ENCODE data around the gene ADCY1. TPM values are rescaled to one million over a fixed set of nuclear protein-coding genes. Genes with fewer than 3 reads are reported as not detected.

ADCY1 gene
- total RNA-seq, 1 donor from 2014 or later = 2.8 TPM

DNA sequence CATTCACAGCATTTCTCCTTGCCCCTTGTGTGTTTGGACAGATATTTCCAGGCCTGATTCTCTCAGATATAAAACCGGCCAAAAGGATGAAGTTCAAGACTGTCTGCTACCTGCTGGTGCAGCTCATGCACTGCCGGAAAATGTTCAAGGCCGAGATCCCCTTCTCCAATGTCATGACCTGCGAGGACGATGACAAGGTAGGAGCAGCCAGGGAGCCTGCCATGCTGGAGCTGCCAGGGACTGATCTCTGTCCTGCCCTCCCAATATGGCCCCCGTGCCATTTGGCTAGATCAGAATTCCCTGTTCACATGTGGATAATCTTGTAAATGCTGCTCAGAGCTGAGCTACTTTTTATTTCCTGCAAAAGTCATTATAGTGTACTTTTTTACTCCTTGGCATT lies 87.8 kb downstream of the ADCY1 start:
- H3K27ac Mint-ChIP-seq = no peak overlapping the region
- no peaks in the 10 kb centered on the region for H3K27me3 Mint-ChIP-seq
- DNase-seq = no peak
- no peaks in the 10 kb centered on the region for H3K36me3 Mint-ChIP-seq (ENCODE audit: low read depth)
- no peaks in the 10 kb centered on the region for H3K9me3 Mint-ChIP-seq
- intact Hi-C loops (cut with micrococcal nuclease) = no loop called here
- H3K4me3 Mint-ChIP-seq = no peak overlapping the region
- no peaks in the 10 kb centered on the region for H3K4me1 Mint-ChIP-seq

DNA sequence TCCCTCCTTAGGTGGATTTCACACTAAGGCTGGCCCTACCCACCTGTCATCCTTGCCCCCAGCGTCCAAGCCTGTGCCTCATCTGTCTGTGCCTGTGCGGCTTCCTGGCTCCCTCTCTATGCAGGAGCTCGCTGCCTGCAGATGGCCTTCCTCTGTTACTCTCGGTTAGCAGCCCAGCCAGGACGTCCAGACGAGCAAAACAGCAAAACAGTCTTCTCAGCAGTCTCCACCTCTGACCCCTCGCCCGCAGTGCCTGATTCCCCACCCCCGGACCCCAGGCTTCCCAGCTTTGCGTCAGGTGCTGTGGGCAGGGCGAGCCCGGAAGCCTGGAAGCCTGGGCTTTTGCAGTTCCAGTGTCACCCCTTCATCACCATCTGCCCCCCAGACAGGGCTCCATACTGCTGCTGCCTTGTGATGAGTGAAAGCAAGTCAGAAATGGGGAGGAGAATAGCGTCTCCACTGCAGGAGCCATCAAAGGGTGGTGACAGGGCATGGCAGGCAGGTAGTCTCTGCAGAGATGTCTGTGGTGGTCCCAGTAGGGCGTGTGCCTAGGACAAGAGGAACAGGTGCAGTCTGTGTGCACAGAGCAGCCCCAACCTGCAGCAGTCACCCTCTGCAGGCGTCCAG lies 88.5 kb downstream of the ADCY1 start:
- DNase-seq = no peak
- intact Hi-C loops (cut with micrococcal nuclease) = loop anchor here (1.0 kb wide), 1 partner anchor 192 kb away; no protein-coding TSS in a partner anchor
- H3K36me3 Mint-ChIP-seq (ENCODE audit: low read depth) = no peaks in the 10 kb centered on the region
- H3K27ac Mint-ChIP-seq = no peak overlapping the region
- no peaks in the 10 kb centered on the region for H3K9me3 Mint-ChIP-seq
- H3K27me3 Mint-ChIP-seq = no peaks in the 10 kb centered on the region
- no peak overlapping the region for H3K4me3 Mint-ChIP-seq
- no peaks in the 10 kb centered on the region for H3K4me1 Mint-ChIP-seq

DNA sequence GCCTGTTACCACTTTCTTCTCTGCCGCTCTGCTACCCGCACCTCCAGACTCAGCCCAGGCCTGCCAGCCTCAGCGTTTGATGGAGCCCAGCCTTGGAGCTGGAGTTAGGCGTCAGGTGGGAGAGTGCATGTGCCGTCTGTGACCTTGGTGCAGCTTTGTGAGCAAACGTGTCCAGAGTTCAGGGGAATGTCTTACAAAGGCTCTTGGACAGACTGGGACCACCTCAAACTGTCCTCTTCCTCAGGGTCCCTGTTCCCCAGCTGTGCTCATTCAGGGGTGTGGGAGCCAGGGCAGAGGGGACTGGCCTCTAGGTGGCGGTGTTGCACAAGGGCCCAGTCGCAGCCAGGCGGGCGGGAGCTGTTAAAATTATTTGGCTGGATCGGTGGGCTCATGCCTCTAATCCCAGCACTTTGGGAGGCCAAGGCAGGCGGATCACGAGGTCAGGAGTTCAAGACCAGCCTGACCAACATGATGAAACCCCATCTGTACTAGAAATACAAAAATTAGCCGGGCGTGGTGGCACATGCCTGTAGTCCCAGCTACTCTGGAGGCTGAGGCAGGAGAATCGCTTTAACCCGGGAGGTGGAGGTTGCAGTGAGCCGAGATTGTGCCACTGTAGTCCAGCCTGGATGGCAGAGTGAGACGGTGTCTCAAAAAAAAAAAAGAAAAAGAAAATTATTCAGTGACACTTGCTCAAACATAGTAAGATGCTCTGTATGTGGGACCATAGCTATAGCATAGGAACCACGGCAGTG lies 89.2 kb downstream of the ADCY1 start:
- intact Hi-C loops (cut with micrococcal nuclease) = loop anchor here (1.0 kb wide), 1 partner anchor 191 kb away; no protein-coding TSS in a partner anchor
- Mint-ChIP-seq H3K27ac (no peak overlapping the region), H3K36me3 (ENCODE audit: low read depth) (no peaks in the 10 kb centered on the region), H3K4me1 (no peaks in the 10 kb centered on the region), H3K4me3 (no peak overlapping the region), H3K9me3 (no peaks in the 10 kb centered on the region), H3K27me3 (no peaks in the 10 kb centered on the region)
- peak; percentile 78 for DNase-seq

DNA sequence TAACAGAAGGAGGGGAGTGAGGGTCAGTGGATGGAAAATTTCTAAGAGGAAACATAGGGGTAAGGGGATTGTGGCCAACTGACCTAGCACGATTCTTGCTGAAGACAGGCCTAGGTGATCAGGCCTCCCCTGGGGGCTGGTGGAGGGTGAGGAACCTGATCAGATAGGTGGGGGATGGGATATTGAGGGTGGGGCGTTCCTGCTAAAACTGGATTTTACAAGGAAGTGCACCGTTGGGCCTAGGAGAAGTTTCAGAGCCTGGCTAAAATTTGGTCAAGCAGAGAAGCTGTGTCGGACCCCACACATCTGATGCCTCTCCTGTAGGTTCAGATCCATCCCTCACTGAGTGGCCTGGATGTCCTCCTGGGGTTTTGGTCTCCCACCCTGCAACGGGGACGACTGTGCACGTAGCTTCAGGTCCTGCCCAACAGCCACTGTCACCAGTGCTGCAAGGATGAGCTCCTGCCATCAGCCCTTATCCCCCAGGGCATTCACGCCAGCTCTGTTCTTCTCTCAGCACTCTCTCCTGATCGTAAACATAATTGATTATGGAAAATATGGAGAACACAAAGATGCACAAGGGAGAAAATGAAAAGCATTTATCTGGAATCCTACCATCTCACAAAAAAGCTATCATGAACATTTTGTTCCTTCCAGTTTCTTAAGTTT lies 89.9 kb downstream of the ADCY1 start:
- intact Hi-C loops (cut with micrococcal nuclease) = loop anchor here (1.0 kb wide), 1 partner anchor 190 kb away; no protein-coding TSS in a partner anchor
- no peak overlapping the region for H3K27ac Mint-ChIP-seq
- no peak for DNase-seq

DNA sequence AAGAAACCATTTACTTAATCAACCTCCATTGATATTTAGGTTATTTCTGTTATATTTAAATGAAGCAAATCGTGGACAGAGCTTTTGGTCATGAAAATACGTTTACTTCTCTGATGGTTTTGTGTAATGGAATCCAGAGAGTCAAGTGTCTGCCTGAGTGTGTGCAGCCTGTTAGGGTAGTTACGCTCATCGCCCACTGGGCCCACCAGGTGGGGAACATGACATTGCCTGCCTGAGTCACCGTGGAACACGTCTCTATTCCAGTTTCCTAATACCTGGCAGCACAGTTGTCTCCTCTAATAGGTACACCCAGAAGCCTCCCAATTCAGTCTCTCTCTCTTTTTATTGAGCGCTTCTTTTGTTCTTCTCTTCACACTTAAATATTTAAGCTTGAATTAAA lies 91.0 kb downstream of the ADCY1 start:
- Mint-ChIP-seq H3K4me3 (no peak overlapping the region), H3K27me3 (peaks cover 2% of the 10 kb centered on the region), H3K9me3 (no peaks in the 10 kb centered on the region), H3K36me3 (ENCODE audit: low read depth) (no peaks in the 10 kb centered on the region), H3K4me1 (no peaks in the 10 kb centered on the region), H3K27ac (no peak overlapping the region)
- no peak for DNase-seq
- intact Hi-C loops (cut with micrococcal nuclease) = no loop called here

More for the DNA sequence above, 89.9 kb downstream of the ADCY1 start:
- Mint-ChIP-seq H3K9me3 (no peaks in the 10 kb centered on the region), H3K4me1 (no peaks in the 10 kb centered on the region), H3K4me3 (no peak overlapping the region), H3K36me3 (ENCODE audit: low read depth) (no peaks in the 10 kb centered on the region), H3K27me3 (peaks cover 2% of the 10 kb centered on the region)

DNA sequence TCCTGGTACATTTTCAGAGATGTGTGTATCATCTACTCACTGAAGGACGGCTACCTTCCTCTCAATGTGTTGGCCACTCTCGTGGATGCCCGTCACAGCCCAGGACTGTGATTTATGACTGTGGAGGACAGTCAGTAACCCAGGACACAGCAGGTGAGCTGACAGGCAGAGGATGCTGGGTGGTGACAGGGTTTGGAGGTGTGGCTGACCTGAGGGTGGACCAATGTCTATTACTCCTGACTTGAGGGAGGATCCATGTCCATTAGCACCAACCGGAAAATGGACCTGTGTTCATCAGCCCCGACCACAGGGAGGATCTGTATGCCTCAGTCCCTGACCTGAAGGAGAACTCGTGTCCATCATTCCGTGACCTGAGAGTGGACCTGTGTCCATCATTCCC lies 96.1 kb downstream of the ADCY1 start:
- DNase-seq = no peak
- intact Hi-C loops (cut with micrococcal nuclease) = no loop called here
- no peaks in the 10 kb centered on the region for H3K4me1 Mint-ChIP-seq

DNA sequence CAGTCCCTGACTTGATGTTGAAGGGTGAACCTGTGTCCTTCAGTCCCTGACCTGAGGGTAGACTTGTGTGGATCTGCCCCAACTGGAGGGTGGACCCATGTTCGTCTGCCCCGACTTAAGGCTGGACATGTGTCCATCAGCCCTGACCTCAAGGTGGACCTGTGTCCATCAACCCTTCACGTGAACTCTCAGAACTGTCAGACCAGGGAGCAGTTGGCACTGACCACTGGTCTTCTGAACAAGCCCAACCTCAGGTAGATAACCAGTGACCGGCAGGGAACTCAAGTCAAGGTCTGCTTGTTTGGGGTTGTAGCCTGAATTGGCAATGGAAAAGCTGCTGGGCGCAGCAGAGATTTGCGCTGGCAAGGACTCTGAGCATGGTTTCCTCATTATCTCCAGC lies 96.5 kb downstream of the ADCY1 start:
- H3K4me1 Mint-ChIP-seq = no peaks in the 10 kb centered on the region
- DNase-seq = no peak
- no peak overlapping the region for H3K27ac Mint-ChIP-seq
- H3K9me3 Mint-ChIP-seq = no peaks in the 10 kb centered on the region
- H3K36me3 Mint-ChIP-seq (ENCODE audit: low read depth) = no peaks in the 10 kb centered on the region
- H3K4me3 Mint-ChIP-seq = no peak overlapping the region
- peaks cover 22% of the 10 kb centered on the region for H3K27me3 Mint-ChIP-seq
- intact Hi-C loops (cut with micrococcal nuclease) = no loop called here

More for the DNA sequence above, 96.1 kb downstream of the ADCY1 start:
- no peaks in the 10 kb centered on the region for H3K9me3 Mint-ChIP-seq
- peaks cover 20% of the 10 kb centered on the region for H3K27me3 Mint-ChIP-seq
- H3K36me3 Mint-ChIP-seq (ENCODE audit: low read depth) = no peaks in the 10 kb centered on the region
- H3K27ac Mint-ChIP-seq = no peak overlapping the region
- no peak overlapping the region for H3K4me3 Mint-ChIP-seq

DNA sequence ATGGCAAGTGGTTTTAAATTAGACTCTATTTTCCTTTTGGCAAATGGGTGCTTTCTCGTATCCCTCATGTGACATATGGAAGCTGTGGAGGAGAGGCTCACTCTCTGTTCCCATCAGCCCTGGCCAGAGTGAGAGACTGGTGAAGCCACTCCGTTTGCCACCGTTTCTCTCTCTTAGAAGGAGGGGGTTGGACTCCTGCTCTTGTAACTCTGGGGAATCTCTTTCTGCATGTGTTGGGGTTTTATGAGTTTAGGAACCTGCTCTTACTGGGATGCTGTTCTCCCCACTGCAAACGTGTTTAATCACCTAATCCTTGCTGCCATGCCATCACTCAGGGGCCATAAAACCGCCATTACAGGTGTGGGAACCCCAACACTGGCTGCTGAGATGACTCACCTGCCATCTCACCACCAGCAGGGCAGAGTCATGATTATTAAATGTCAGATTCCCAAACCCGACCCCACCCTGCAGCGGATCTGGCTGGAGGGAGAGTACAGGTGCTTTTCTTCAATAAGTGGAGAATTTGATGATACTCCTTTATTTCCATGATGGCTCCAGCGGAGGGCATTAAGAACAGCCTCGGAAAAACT lies 103.2 kb downstream of the ADCY1 start:
- DNase-seq = no peak
- Mint-ChIP-seq H3K4me3 (no peak overlapping the region), H3K36me3 (ENCODE audit: low read depth) (no peaks in the 10 kb centered on the region), H3K27ac (no peak overlapping the region), H3K9me3 (no peaks in the 10 kb centered on the region), H3K4me1 (no peaks in the 10 kb centered on the region), H3K27me3 (peaks cover 21% of the 10 kb centered on the region)
- intact Hi-C loops (cut with micrococcal nuclease) = no loop called here

DNA sequence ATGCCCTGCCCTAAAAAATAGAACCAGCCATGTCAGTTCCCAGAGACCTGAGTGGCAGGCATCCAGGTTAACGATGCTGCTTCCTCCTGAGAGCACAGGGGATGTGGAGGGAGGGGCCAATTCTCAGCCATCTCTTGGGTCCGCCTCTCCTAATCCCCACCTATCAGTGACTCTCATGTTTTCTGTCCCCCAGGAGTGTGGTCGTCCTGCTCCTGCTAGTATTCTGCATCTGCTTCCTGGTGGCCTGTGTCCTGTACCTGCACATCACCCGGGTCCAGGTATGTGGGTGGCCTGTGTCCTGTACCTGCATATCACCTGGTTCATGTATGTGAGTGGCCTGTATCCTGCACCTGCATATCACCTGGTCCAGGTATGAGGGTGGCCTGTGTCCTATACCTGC lies 105.3 kb downstream of the ADCY1 start:
- intact Hi-C loops (cut with micrococcal nuclease) = no loop called here
- H3K36me3 Mint-ChIP-seq (ENCODE audit: low read depth) = no peaks in the 10 kb centered on the region
- peaks cover 11% of the 10 kb centered on the region for H3K27me3 Mint-ChIP-seq
- H3K9me3 Mint-ChIP-seq = no peaks in the 10 kb centered on the region
- no peak for DNase-seq
- H3K4me1 Mint-ChIP-seq = no peaks in the 10 kb centered on the region
- H3K27ac Mint-ChIP-seq = no peak overlapping the region
- no peak overlapping the region for H3K4me3 Mint-ChIP-seq

DNA sequence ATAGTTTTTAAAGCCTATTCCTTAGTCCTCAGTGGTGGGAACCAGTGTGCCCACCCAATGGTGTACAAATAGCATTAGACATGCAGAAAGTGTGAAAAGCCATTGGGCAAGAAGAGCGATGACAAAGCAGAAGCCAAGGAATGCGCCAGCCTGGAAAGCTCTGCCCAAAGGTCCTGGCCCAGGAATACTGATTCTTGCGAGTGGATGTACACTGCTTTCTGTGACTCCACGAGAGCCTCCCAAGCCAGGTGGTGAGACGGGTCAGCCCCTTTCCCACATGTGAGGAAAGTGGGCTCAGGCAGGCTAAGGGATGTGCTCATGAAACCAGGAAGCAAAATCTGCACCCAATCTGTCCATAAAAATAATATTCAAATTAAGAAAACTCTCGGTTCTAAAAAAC lies 106.6 kb downstream of the ADCY1 start:
- H3K27me3 Mint-ChIP-seq = peaks cover 6% of the 10 kb centered on the region
- H3K9me3 Mint-ChIP-seq = no peaks in the 10 kb centered on the region
- intact Hi-C loops (cut with micrococcal nuclease) = no loop called here
- no peaks in the 10 kb centered on the region for H3K4me1 Mint-ChIP-seq
- H3K4me3 Mint-ChIP-seq = no peak overlapping the region
- no peaks in the 10 kb centered on the region for H3K36me3 Mint-ChIP-seq (ENCODE audit: low read depth)
- no peak overlapping the region for H3K27ac Mint-ChIP-seq
- no peak for DNase-seq

DNA sequence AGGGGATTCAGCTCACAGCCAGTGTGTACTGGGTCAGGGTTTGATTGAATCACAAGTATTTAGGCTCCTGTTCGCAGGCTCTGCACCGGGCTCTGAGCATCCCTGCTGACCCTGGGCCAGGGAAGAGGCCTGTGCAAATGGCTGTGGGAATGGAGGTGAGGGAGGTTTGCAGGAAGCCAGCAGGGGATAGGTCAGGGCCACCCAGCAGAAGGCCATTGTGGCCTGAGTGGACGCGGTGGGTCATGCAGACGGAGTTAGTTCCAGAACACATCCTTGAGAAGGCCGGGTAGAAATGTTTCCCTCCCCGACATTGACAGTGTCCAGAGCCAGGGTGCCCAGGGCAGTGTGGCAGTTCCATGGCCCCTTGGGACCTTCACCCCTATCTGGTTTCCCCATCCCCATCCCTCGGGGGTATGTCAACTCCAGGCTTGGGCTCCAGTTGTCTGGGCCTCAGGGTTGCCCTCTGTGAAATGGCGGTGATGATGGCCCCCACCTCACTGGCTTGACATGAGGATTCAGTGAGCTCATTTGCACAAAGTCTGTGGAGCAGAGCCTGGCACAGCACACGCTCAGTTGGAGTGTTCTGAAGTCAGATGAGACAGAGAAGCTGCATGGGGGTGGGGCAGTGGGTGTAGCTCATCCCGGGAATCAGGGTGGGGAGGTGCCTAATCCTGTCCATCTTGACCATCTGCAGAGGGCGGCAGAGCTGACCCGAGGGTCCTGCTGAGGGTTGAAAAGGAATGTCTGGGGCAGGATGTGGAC lies 107.6 kb downstream of the ADCY1 start:
- no peaks in the 10 kb centered on the region for H3K9me3 Mint-ChIP-seq
- H3K4me1 Mint-ChIP-seq = no peaks in the 10 kb centered on the region
- peak; percentile 39 for DNase-seq
- intact Hi-C loops (cut with micrococcal nuclease) = no loop called here
- H3K4me3 Mint-ChIP-seq = no peak overlapping the region
- no peaks in the 10 kb centered on the region for H3K27me3 Mint-ChIP-seq
- no peaks in the 10 kb centered on the region for H3K36me3 Mint-ChIP-seq (ENCODE audit: low read depth)
- no peak overlapping the region for H3K27ac Mint-ChIP-seq

DNA sequence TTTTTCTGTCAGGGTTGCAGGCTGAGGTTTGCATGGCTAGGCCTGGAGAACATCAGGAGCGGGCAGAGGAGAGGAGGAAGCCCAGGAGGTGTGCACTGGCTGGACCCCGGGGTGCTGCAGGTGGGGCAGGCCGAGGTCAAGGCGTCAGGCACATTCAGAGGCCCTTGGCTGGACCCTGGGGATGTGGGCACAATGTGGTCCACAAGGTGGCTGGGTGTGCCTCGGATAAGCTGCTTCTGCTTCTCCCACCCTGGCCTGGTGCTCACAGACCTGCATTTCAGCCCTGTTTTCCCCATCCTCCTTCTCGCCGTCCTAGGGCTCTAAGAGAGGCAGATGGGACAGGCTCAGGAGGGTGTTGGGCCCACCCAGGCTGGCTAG lies 108.2 kb downstream of the ADCY1 start:
- Mint-ChIP-seq H3K4me3 (no peak overlapping the region), H3K27ac (no peak overlapping the region), H3K9me3 (no peaks in the 10 kb centered on the region), H3K27me3 (no peaks in the 10 kb centered on the region), H3K36me3 (ENCODE audit: low read depth) (no peaks in the 10 kb centered on the region), H3K4me1 (no peaks in the 10 kb centered on the region)
- intact Hi-C loops (cut with micrococcal nuclease) = no loop called here
- DNase-seq = peak; percentile 36

DNA sequence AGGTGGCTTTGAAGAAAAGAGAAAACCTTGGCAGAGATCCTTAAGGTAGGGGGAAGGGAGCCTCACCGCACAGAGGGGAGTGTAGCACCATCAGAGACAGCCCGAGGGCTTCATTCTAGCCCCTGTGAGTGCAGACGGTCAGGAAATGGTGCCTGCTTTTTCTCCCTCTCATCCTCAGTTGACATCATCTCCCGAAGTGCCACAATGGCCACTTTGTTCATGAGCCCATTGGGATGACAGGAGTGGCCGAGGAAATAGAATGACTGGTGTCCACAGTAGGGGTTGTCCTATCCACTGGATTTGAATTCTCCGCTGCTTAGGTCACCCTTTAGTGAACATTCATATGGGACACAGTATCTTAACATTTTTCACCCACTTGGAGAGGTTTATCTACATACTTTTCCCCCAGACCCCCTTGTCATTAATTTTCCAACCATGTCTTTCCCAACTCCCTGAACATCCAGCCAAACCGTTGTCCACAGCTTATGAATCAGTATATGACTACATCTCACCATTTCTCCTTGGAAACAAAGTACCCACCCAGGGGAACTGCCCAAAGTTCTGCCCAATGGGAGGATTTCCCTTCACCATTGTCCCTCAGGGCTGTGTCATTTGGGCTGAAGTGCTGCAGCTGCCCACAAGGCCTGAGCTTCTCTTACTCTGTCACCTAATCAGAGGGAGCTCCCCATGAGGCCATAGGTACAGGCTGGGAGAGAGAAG lies 108.8 kb downstream of the ADCY1 start:
- Mint-ChIP-seq H3K4me3 (no peak overlapping the region), H3K36me3 (ENCODE audit: low read depth) (no peaks in the 10 kb centered on the region), H3K4me1 (no peaks in the 10 kb centered on the region), H3K9me3 (no peaks in the 10 kb centered on the region), H3K27me3 (no peaks in the 10 kb centered on the region), H3K27ac (no peak overlapping the region)
- DNase-seq = peak; percentile 40
- intact Hi-C loops (cut with micrococcal nuclease) = no loop called here
